HG02884 (cell line): Measurements from ENCODE around the gene ASB2.

Source experiments
- ATAC-seq: cut with Tn5 transposase; IDR thresholded peaks from one replicate; pipeline ENCODE4 v1.9.1; 2021; ENCODE audit warnings: mild to moderate bottlenecking, moderate library complexity; ENCODE audit not compliant: unreplicated experiment

Gene ASB2

DNA sequence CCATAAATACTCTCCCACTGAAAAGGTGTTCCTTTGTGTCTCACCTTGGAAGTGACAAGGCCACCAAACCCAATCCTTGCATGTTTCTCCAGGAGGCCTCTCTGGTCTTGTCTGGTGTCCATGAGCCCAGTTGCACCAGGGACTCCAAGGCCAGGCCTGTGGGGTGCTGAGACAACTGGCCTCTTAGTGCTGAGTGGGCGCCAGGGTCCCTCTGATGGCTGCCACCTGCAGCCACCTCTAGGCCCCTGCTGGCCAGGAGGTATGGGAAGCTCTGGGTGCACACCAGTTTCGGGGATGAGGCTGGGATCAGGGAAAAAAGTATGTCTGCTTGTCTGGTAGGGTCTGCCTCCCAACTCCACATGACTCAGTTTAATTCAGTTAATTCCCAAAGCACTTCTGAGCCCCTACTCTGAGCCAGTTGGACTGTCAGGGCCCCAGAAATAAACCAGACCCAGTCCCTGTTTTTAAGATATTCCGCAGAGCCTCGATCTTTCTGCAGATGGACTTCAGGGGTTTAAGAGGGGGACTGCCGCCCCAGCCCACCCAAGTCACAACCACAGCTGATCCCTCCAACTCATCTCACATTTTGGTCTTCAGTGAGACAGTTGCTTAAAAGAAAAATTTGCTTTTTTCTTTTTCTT is 64.3 kb downstream of the ASB2 start:
- no peak for ATAC-seq

DNA sequence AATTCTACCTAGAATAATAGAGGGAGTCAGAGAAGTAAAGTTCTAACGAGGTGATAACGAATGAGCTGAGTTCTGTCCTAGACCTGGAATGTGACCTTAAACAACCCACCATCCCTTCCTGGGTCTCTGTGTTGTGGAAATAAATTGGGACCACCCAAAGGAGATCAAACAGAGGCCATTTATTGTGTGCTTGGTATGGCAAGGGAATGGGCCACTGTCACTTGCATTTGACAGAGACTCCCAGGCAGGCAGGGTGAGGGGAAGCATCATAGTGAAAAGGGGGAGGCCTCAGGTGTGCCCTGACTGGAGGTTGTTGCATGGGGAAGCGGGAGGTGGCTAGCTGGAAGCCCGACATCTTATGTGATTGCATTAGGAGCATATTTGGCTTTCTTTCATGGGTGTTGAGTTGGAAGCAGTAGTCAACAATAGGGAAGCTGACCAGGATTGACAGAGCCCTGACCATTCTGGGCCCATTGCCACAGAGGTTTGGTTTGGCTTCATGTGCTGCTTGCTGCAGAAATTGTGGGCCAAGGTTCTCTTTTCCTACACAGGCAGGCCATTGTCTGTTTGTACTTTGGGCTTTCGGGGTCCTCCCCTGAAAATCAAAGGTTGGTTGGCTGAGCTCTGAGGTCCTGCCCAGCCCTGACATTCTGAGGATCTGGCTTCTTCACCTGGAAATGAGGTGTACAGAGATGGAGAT is 66.8 kb downstream of the ASB2 start:
- ATAC-seq: no peak

DNA sequence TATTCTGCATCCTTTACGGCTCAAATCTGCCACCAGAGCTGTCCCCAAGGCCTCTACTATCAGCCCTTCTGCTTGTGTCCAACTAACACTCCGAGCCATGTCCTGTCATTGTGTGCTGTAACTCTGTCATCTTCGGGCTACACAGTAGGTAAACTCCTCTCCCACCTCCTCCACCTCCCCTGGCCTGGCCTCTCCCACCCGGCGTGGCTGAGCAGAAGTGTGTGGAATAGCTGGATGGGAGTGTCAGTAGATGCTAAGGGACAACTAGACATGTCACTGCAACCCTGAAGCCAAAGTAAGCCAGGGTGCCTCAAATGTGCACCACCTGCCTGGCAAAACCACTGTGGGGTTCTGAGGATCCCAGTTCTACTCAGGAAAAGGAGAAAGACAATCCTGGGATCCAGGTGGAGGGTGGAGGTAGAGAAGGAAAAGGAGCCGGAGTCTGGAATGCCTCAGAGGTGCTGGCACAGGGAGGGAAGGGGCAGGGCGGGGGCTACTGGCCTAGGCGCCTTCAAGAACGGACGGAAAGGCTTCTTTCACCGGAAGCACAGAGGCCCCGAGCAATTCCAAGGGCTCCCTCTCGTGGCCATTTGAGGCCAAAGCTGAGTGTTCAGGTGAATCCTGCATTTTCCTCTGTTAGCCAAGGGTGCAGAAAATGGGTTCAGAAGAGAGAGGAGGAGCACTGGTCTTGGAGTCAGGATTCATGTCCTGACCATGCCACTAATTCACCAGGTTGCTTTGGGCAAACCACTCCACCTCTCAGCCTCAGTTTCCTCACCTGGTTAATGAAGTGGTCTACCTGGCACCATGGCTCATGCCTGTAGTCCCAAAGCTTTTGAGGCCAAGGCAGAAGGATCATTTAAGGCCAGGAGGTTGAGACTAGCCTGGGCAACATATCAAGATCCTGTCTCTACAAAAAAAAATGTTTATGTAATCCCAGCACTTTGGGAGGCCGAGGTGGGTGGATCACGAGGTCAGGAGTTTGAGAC is 69.7 kb downstream of the ASB2 start:
- ATAC-seq: no peak

DNA sequence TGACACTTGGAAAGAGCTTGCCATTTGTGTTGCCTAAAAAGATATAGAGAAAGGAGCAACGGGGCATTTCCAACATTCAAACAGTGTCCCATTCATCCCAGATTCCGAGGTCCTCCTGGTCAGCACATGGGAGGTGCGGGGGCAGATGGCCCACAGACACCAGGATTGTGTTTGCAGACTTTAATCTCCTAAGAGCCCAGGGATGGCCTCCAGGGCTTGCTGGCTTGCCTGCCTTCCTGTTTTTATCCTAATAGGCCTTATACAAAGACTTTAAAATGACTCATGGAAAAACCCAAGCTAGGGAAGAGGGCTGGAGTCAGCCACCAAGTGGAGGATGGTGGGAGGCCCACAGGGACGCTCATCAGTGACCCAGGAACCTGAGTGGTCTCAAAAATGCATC is 70.7 kb downstream of the ASB2 start:
- no peak for ATAC-seq

DNA sequence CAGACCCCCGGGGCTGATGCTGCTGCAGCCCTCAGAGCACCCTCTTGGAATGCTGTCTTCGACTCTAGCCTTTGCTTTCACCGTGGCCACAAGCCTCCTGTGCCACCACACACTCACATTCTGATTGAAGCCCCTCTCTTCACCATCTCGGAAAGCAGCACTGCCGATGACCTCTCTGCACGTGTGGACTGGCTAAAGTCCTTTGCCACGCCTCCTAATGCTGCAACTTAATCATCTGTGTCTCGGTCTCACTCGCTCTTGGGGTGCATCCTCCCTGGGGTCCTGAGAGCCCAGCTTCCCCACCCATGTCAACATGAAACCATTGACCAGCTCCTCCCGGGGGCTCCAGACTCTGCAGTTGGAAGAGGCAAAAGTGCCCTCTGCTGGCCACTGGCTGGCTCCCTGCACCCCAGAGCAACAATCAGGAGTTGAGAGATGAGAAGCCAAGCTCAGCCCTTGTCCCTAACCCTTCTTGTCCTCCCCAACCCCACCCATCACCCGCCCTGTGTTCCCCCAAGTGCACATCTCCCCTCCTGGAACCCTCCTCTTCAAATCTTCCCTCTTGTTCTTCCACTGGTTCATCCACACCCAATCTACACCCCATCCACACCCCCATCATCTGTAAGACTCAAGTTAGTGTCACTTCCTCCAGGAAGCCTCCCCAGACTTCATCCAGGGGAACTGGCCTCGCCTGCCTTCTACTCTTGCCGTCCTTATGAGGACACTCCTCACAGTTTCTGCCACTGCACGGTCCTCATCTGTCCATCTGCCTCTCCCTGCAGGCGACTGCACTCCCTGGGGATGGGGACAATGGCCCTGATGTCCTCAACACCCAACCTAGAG is 72.8 kb downstream of the ASB2 start:
- no peak for ATAC-seq

DNA sequence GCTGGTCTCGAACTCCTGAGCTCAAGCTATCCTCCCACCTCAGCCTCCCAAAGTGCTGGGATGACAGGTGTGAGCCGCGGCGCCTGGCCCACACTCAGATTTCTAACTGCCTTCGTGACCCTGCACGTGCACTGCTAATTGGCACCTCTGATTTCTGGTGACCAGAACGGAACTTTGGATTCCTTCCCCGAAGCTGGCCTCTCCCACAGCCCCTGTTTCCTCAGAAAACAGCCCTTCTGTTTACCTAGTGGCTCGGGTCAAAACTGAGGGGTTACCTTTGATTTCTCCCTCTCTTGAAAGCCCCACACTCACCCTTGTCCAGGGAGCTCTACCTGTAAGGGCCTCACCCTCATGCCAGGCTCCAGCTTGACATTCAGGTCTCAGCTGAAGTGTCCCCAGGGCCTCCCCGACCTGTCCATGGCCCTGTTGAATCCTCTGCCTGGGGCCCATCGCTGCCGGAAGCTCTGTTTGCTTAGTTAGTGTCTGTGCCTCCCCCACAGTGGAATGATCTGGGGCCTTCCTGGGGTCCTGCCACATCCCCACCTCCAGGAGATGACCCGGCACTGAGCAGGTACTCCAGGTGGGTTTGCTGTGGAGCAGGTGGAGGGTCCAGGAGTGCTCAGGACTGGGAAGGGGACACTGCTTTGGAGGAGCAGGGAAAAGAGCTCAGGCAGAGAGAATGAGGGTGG is 73.6 kb downstream of the ASB2 start:
- no peak for ATAC-seq

DNA sequence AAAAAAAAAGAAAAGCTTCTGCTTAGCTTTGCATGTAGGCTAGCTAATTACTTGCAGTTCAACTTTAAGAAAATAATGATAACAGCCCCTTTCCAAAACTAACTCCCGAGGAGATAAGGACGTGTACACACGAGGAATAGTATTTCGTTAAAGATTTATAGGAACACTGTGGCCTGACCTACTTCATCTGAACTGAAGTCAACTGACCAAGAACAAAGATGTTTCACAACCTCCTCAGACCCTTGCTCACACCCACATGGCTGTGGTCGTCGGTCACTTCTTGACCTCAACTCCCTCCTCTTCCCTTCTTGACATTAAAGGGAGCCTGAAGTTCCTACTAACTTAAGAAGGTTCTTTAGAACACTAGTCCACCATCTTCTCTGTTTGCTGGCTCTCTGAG is 74.6 kb downstream of the ASB2 start:
- ATAC-seq: no peak

DNA sequence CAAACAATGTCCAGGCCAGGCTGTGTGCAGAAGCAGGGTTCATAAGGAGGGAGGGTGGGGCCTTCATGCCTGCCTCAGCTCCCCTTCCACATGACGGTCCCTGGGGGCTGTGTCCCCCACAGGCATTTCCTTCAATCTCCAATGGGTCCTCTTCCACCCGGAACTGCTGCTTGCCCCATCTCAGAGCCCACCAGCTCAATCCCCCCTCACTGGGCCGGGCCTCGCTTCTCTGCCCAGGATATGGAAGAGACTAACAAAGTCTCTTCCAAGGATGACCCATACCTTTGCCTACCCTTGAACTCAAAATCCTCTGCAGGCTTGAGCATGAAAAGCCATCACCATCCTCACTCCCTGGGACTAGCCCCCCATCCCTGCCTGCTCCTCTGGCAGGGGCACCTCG is 77.6 kb downstream of the ASB2 start:
- no peak for ATAC-seq

DNA sequence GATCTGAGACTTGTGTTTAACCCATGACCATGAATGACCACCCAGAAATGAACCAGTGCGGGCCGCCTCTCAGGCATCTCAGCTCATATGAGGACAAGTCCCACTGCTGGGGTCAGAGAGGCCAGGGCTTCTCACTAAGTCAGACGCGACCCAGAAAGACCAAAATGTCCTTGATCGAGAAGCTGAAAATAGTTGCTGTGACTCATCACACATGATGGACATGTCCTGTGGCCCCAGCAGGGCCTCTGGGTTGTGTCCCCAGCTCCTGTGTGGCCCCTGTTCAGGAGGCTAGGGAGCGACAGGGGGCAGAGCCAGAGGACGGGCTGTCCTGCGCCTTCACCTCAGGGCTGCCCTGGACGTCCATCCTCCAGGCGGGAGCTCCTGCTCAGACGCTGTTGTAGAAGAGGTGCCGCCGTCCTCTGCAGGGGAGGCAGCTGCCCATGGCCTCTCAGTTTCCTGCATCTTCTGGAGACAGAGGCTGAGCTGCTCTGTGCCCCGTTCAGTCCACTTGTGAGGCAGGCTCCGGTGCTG is 78.2 kb downstream of the ASB2 start:
- ATAC-seq: no peak

DNA sequence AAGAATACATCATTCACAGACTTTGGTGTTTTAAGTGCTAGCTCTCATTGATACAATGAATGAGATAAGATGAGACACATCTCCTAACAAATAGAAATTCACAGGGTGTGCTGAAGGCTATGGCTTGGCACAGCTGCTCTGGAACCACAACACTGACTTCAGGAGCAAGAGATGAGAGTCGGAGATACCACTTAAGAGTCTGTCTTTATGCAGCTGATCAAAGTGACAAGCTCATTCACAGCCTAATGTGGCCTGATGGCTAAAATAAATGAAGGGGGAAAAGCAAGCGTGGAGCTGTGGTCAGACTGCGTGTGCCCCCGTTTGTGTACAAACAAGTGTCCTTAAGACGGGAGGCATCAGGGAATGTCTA is 78.9 kb downstream of the ASB2 start:
- ATAC-seq: no peak

DNA sequence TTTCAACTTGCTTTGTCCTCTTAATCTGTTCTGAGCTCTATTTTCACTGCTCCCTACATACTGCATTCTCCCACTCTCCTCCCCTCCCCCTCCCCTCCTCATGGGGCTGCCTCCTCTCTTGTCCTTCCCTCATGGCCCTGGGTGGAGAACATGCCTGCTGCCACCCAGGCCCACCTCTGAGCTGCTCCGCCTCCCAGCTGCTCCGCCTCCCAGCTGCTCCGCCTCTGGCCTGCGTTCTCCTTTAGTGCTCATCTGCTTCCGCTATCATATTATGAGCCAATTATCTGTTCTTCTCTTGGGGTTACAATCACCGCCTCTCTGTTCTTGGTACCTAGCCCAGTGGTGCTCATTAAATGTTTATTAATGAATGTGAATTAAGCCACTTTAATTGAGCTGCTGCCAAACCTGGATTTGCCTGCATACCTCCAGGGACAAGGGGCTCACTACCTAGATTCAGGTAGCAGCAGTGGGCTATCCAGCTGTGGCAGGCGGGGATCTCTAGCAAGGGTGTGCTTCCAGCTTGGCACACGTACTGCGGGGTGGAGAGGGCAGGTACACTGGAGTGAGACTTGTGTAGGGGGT is 81.3 kb downstream of the ASB2 start:
- no peak for ATAC-seq

DNA sequence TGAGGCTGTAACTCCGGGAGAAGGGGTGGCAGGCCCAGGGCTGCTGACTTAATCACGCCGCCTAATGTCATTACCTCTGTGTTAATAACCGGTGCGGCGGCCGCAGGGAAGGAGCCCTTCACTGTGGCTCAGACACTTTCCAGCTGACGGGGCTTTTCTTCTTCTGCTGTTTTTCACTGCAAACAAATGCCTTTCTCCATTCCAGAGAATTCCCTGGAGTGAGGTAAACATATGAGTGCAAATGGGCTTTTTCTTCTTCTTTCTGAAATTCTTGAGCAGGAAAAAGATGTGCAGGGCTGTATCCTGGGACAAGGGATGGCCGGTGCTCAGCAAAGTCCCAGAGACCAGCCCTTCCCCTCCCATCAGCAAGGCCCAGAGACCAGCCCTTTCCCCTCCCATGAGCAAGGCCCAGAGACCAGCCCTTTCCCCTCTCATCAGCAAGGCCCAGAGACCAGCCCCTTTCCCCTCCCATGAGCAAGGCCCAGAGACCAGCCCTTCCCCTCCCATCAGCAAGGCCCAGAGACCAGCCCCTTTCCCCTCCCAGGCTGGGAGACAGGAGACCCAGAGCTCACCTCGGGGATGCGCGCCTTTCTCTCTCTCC is 82.6 kb downstream of the ASB2 start:
- no peak for ATAC-seq

DNA sequence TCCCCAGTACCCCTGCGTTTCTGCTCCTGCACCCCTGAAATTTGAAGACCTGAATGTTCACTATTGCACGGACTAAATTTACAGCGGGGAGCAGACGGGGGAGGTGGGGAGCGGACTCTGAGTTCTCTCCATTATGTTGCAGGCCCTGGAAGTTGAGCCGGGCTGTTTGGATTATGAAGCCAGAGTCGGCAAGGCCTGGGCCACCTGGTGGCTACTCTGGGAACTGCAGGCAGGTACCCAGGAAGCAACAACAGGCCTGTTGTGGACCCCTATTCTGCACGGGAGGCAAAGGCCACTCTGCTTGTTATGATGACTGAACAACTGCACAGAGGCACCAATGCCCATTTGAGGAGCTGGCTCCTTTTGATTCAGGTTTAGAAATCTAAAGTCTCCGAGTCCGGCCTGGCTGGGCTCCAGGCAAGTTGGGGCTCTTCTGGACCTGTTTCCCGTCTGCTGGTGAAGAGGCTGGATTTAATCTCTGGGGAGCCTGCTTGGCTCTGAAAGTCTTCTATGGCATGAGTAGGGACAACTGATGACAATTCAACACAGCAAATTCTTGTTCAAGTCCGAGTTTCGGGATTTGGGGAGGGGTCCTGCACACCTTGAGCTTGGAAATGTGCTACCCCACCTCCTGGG is 83.3 kb downstream of the ASB2 start:
- ATAC-seq: no peak

DNA sequence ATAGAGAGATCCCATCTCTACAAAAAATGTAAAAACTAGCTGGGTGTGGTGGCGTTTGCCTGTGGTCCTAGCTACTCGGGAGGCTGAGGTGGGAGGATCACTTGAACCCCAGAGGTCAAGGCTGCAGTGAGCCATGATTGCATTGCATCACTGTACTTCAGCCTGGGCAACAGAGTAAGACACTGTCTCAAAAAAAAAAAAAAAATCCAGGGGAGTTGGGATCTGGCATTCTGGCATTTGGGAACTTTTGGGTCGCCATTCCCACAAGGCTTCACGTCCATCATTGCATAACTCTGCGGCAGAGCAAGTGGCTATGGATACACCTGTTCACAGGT is 83.9 kb downstream of the ASB2 start:
- no peak for ATAC-seq

DNA sequence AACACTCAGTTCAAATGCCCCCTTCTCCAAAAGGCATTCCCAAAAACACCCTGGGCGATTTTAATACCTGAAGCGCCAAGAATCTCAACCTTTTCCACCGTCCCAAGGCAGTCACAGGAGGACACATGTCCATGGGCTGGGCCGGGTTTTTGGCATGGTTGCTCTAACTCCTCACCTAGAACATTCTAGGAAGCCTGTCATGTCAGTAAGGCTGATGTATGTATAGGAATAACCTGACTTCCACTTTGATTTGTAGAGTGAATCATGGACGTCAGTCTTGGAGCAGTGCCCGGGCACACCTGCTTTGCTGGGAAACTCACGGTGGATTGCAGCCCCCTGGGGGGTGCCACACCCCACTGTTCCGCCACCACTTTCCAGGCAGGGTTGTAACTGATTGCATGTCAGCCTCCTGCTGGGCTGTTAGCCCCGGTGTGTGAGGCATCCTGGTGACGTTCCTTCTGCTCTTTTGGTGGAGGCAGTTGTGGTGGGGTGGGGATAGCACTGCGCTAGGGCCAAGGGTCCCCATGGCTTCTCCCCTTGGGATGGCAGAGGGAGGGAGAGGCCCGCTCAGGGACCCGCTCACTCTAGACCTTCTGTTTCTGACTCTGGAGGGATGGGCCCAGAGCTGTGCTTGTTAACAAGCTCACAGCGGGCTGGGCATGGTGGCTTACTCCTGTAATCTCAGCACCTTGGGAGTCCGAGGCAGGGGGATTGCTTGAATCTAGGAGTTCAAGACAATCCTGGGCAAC is 84.4 kb downstream of the ASB2 start:
- no peak for ATAC-seq

DNA sequence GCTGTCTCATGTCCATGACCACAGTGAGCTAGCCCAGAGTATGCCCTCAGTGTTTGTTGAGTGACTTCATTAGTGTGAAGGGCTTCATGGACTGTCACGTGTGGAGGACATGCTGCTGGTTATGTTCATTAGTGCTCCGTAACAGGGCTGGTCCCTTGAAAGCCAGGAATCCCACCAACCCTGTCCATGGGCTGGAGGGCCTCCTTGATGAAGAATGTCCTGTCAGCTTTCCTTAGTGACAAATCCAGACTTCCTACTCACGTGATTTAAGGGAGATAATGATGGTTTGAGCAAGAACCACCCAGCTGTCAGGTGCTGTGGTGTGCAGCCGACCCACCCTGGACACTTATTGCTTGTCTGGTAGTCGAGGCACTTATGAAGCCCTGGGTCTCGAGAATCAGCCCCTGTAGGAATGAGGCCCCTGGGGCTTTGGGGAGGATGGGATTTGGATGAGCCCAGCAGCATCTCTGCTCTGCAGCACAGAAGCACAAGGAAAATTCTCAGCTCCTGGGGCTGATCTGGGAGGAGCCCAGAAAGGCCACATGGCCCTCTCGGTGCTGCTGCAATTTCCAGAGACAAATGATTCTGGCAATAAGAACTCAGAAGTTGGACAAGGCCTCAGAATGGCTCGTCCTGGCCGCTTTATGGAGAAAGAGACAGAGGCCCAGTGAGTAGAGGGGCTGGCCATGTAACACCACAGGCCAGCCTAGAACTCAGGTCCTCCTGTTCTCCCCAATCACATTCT is 86.5 kb downstream of the ASB2 start:
- ATAC-seq: no peak

DNA sequence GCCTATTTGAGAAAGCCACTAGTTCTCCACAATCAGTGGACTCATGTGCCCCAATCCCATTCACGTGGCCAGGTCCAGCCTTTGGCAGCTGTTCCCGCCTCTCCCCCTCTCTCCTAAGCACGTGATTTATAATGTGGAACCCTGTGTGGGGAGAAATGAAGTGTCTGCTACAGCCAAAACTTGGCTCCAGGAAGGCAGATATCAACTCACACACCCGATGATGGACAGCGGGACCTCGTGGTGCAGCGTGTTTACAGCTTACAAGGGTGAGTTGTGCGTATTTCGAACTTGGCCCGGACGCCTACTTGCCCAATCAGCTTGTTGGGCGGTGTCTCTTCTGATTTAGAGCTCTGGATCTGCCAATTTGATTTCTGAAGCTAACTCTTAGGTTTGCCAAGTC is 87.4 kb downstream of the ASB2 start:
- no peak for ATAC-seq

DNA sequence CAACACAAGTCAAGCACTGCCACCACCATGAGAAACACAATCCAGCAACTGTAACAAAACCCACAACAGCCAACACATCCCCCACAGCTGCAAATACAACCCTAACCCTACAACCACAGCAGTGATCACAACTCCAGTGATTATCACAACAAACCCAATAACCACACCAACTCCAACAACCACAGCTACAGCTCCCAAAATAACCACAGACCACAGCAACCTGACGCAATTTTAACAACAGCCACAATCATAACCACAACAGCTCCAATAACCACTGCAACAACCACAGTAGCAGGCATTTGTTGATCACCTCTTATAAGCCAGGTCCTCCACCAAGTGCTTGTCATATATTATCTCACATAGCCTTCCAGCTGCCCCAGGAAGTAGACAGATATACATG is 91.4 kb downstream of the ASB2 start:
- ATAC-seq: no peak
